Neutrophil (primary cell): ENCODE results near the gene GADD45A.

Experiments
- H3K27ac ChIP-seq: fragments of 200-600 bp; sonication (generic); 2 replicates; pipeline ENCODE4 v1.5.1; 2016; ENCODE audit warnings: mild to moderate bottlenecking, moderate library complexity
- H3K27me3 ChIP-seq: fragments of 200-600 bp; sonication (generic); 2 replicates; pipeline ENCODE4 v1.6.0; 2016; ENCODE audit warnings: mild to moderate bottlenecking
- H3K36me3 ChIP-seq: fragments of 200-600 bp; sonication (generic); 2 replicates; pipeline ENCODE4 v1.5.1; 2017
- H3K4me1 ChIP-seq, 2 experiments: fragments of 200-600 bp in 1 of 2; sonication (generic) in 1 of 2; 1 replicate in 1 of 2; 2 replicates in 1 of 2; pipeline versions ENCODE4 v1.5.1 to v1.6.1; 2013 to 2016; ENCODE audit warnings: low read depth in 1 of 2, low read length in 1 of 2, mild to moderate bottlenecking in 1 of 2, moderate library complexity in 1 of 2; ENCODE audit not compliant: control insufficient read depth in 1 of 2, insufficient read depth in 1 of 2
- H3K4me3 ChIP-seq, 2 experiments: fragments of 200-600 bp in 1 of 2; sonication (generic) in 1 of 2; 1 replicate in 1 of 2; 2 replicates in 1 of 2; pipeline ENCODE4 v1.5.1; 2013 to 2016; ENCODE audit warnings: low read depth in 1 of 2, low read length in 1 of 2, mild to moderate bottlenecking in 1 of 2, moderate library complexity in 1 of 2
- H3K9me3 ChIP-seq: fragments of 200-600 bp; sonication (generic); 2 replicates; pipeline ENCODE4 v1.5.1; 2016
- CTCF ChIP-seq: fragments of 200-600 bp; sonication (generic); IDR thresholded peaks from 2 replicates; pipeline ENCODE4 v1.5.1; 2016; ENCODE audit warnings: antibody characterized with exemption

The GADD45A gene

GRCh38 chr1:67722292-67722944 lies 37.4 kb downstream of the GADD45A start:
- Histone ChIP-seq H3K27ac (no peak overlapping the region), H3K4me1 (no peaks in the 10 kb centered on the region), H3K36me3 (no peaks in the 10 kb centered on the region), H3K27me3 (no peaks in the 10 kb centered on the region), H3K9me3 (no peaks in the 10 kb centered on the region), H3K4me3 (no peak overlapping the region)
- TF ChIP-seq CTCF = no peak

GRCh38 chr1:67723126-67723525 lies 38.1 kb downstream of the GADD45A start:
- H3K27ac ChIP-seq = no peak overlapping the region
- H3K4me1 ChIP-seq = no peaks in the 10 kb centered on the region
- no peak overlapping the region for H3K4me3 ChIP-seq

GRCh38 chr1:67723620-67724019 lies 38.6 kb downstream of the GADD45A start:
- Histone ChIP-seq H3K27me3 (no peaks in the 10 kb centered on the region), H3K4me3 (no peak overlapping the region), H3K4me1 (no peaks in the 10 kb centered on the region), H3K9me3 (no peaks in the 10 kb centered on the region), H3K36me3 (no peaks in the 10 kb centered on the region), H3K27ac (no peak overlapping the region)
- TF ChIP-seq CTCF = no peak

More at GRCh38 chr1:67723126-67723525, 38.1 kb downstream of the GADD45A start:
- H3K9me3 ChIP-seq = no peaks in the 10 kb centered on the region
- no peak for TF ChIP-seq CTCF
- H3K27me3 ChIP-seq = no peaks in the 10 kb centered on the region
- H3K36me3 ChIP-seq = no peaks in the 10 kb centered on the region

GRCh38 chr1:67724928-67725560 lies 40.0 kb downstream of the GADD45A start:
- Histone ChIP-seq H3K4me1 (no peaks in the 10 kb centered on the region), H3K36me3 (no peaks in the 10 kb centered on the region), H3K27me3 (no peaks in the 10 kb centered on the region), H3K9me3 (no peaks in the 10 kb centered on the region), H3K4me3 (no peak overlapping the region), H3K27ac (no peak overlapping the region)
- TF ChIP-seq CTCF = no peak

GRCh38 chr1:67726224-67726623 lies 41.2 kb downstream of the GADD45A start:
- Histone ChIP-seq H3K4me3 (no peak overlapping the region), H3K9me3 (no peaks in the 10 kb centered on the region), H3K4me1 (no peaks in the 10 kb centered on the region), H3K36me3 (no peaks in the 10 kb centered on the region), H3K27me3 (no peaks in the 10 kb centered on the region), H3K27ac (no peak overlapping the region)
- no peak for TF ChIP-seq CTCF
